Right renal cortex interstitium (tissue), 3 donors: ENCODE data around the gene RXRB. TPM values are rescaled to one million over a fixed set of nuclear protein-coding genes. Genes with fewer than 3 reads are reported as not detected.

ENCODE experiments used
- DNase-seq, 3 donors: peaks; one replicate each; pipeline ENCODE4 v3.0.0-alpha.2; 2013; ENCODE audit warnings: low read depth in 3 of 3, low spot score in 2 of 3
- polyA plus RNA-seq, 3 donors: library from polyadenylated mRNA; unstranded; fragments of 120-200 nt; gene quantifications; one replicate each; pipeline ENCODE4 v1.2.1, GENCODE V29; 2013; ENCODE audit not compliant: insufficient read length in 3 of 3

Gene RXRB
- polyA plus RNA-seq, 3 donors, result 48.7 to 51.7 (median 49.3) TPM

DNA sequence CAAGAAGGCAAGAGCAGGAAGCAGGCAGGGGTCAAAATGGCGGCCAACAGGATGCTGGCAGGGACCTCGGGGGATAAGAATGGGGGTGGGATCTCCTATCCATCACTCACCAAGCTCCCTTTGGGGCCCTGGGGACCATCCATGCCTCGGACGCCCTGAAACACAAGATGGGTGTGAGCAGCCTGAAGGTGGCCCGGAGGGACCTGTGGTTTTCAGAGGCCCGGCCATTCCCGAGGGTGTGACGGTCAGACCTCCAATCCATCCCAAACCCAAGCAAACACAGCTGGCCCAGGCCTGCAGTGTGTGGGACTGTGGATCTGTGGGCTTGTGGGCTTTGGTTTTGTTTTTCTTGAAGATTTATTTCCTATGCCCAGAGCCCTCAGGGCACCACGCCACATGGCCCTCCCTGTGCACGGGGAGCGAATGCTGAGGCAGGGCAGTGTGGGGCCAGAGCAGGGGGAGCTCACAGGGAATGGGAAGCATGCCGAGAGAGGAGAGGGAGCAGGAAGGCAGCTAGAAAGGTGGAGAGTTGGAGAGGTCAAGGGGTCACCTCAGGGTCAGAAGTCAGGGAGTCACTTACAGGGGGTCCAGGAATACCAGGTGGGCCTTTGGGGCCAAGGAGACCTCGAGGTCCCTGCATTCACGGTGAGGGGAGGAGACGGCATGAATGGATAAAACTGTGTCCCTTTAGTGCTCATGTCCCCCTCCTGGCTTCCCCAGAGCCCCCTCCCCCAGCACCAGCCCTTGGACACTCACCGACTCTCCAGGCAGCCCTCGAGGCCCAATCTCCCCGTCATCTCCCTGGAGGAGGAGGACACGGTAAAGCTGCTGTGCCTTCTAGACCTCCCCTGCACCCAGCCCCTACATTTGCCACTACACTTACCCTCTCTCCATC, 22.7 kb downstream of the RXRB start:
- DNase-seq, result no peak

DNA sequence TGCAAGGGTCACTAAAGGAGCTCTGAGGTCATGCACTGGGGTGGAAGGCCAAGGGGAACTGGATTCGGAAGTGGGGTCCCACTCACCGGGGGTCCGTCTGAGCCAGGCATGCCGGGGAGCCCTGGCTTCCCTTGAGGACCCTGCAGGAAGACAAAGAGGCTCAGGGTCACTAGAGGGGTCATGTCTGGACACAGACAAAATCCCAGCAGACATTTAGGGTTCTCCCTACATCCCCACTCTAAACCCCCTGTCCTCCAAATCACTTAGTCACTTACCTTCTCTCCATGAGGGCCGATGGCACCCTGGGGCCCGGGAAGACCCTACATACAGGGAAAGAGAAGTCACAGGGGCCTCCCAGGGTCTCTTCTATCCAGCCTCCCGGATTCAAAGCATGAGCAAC, 23.6 kb downstream of the RXRB start:
- DNase-seq, result no peak

GRCh38 chr6:33175436-33176069, 24.9 kb downstream of the RXRB start:
- DNase-seq, result no peak

GRCh38 chr6:33174784-33175183, 25.7 kb downstream of the RXRB start:
- no peak for DNase-seq

DNA sequence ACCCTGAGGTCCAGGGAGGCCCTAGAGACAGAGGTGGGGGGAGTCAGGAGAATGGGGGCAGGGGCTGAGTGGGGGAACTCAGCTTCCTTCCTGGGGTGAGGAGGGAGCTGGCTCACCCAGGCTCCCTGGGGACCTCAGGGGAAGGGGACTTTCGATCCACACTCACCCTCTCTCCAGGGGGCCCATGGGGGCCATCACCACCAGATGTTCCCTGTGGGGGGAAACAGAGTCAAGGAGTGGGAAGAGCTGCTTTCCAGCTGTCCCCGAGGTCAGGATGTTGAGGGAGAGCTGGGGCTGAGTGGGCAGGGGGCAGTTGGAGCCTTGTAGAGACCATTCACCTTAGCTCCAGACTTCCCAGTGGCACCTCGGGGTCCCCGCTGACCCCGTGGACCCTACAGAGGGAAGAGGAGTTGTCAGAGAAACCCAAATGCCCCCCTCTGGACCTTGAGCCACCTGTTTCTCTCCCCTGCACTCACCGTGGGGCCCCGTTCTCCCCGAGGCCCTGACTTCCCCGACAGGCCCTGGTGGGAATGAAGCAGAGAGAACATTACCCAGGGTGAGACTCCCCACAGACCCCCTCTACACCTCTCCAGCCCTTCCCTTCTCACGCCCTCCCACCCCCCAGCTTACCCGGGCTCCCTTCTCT, 26.8 kb downstream of the RXRB start:
- DNase-seq, result no peak

- DNase-seq, result no peak
Measured at GRCh38 chr6:33172688-33173534, 27.6 kb downstream of the RXRB start.

DNA sequence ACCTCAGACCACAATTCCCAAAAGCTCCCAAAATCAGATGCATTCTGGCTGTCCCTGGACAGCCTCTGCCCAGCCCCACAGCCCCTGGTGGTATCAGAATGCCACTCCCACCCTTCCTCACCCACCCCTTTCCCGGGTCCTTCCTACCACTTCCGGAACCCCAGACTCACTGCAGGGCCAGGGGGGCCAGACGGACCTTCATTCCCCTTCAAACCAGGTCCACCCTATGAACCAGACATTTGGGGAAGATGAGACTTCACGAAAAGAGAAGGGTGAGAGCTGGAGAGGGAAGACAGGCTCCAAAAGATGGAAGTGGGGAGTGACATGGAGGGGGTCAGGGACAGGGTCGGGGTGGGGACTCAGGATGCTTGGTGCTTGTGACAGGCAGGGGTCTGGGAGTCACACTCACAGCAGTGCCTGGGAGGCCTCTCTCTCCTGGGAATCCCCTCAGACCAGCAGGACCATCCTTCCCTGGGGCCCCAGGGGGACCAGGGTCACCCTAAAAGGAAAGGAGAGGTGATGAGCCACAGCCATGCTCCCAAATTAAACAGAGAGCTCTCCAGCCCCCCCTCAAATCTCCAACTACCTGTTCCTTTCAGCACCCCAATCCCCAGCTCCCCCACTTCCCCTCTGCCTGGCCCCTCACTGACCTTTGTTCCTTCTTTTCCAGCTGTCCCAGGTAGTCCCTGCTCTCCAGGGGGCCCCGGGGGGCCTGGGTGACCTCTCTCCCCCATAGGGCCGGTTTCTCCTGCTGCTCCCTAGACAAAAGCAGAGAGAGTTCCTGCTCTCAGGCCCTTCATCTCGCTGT, 28.4 kb downstream of the RXRB start:
- DNase-seq, result no peak

- no peak for DNase-seq
Measured at GRCh38 chr6:33171016-33171879, 29.2 kb downstream of the RXRB start.

- no peak for DNase-seq
Measured at GRCh38 chr6:33170176-33171015, 30.1 kb downstream of the RXRB start.

DNA sequence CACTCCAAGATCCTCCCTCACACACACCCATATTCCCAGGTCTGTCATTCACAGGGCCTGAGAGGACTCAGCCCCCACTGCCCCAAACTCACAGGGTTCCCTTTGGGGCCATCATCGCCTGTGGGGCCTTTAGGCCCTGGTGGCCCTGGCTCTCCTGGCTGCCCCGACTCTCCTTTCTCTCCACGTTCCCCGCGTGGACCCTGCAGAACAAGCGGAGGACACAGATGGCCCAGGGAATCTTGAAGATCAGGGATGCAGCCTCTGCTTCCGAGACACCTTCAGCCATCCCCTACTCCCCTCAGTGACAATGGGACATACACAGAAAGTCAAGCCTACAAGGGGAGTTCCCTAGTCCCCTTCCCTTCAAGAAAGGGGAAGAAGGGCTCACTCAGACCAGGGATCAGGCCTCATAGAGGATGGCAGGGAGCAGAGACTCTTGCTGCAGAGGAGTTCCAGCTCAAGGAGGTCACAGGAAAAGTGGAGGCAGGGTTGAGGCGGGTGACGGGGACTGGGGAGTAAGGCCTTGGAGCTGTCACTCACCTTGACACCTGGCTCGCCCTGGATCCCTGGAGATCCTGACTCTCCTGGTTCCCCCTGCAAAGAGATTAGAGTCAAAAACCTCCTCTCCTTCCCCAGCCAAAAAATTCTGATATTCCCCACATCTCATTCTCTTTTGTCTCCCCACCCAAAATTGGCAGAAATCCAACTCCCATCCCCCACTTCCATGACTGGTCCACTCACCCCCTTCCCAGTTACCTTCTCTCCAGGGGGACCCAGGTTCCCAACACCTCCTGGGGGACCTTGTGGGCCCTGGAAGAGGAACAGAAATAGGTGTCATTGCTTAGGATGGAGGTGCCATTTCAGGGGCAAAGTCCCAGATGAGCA, 30.9 kb downstream of the RXRB start:
- DNase-seq, result no peak

DNA sequence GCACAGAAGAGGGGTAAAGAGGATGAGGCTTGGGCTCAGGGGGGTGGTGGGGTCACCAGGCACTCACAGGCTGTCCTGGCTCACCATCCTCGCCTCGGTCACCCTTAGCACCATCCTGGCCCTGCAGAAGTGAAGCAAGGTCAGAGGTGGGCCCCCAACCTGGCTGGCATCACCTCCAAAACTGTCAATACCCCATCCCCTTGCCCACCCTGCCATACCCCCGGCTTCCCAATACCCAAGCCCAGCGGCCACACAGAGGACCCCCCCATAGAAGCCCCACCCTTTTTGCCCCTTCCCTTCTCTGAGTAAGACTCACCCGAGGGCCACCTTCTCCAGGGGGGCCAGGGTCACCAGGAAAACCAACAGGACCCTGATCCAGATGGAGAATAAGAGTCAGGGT, 31.8 kb downstream of the RXRB start:
- no peak for DNase-seq

GRCh38 chr6:33168284-33168601, 32.2 kb downstream of the RXRB start:
- no peak for DNase-seq

DNA sequence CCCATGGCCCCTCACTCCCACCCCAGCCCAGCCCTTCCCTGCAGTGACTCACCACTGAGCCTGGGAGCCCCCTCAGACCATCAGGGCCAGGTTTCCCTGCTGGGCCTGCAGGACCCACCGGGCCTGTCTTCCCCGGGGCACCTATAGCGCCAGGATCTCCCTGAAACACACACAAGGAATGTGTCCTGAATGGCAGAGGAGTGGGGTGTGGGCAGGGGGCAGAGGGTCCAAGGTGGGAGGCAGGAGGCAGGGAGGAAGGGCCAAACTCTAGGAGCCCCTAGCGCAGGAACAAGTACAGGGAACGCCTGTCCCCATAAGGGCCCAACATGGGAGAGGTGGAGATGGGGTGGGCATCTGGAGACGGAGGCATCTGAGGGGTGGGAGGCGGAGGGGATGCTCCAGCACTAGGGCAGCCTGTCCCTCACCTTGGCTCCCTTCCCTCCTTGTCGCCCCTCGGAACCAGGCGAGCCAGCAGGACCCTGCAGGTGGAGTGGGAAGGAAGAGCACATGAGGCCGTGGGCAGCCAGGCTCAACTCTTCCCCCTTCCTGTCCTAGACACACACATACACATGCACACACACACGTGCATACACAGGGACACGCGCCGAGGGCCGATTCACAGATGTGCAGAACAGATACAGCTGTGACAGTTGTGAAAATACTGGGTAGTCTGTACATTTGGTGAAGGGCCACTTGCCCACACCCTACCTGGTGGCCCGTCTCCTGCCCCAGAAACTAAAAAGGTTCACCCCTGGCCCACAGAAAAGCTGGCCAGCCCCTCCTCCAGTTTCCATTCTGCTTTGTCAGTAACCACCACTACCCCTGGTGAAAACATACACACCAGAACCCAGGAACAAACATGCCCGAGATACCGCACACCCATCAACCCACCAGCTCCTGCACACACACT, 32.8 kb downstream of the RXRB start:
- DNase-seq, result no peak

- DNase-seq, result no peak
Measured at GRCh38 chr6:33166811-33167210, 33.7 kb downstream of the RXRB start.

DNA sequence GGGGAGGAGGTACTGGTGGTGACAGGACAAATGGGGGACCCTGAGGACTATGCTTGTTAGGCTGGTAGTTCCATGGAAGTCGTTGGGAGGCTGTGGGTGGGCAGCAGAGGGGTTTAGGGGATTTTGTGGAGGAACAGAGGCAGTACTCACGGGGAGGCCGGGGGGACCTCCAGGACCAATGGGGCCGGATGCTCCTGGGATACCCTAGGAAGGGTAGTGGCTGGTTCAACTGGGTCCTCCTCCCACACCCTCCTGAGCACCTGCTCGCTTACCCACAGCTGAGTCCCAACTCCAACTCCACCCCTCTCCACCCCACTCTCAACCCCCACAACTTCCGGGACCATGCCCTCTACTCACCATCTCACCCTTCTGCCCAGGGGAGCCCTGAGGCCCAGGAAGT, 34.1 kb downstream of the RXRB start:
- DNase-seq, result no peak

GRCh38 chr6:33165581-33166258, 34.7 kb downstream of the RXRB start:
- DNase-seq, result no peak
